ENCODE data around the gene PAGR1. TPM values are rescaled to one million over a fixed set of nuclear protein-coding genes. Genes with fewer than 3 reads are reported as not detected.

The PAGR1 gene
- polyA plus RNA-seq, 1 donor from 2014 or later, result 86.8 TPM

- no peak for TF ChIP-seq REST (IDR thresholded peaks at IDR 0.05; ENCODE audit: borderline replicate concordance)
These were observed 7.6 kb upstream of the PAGR1 start (continued) for GRCh38 chr16:29808219-29808900.

DNA sequence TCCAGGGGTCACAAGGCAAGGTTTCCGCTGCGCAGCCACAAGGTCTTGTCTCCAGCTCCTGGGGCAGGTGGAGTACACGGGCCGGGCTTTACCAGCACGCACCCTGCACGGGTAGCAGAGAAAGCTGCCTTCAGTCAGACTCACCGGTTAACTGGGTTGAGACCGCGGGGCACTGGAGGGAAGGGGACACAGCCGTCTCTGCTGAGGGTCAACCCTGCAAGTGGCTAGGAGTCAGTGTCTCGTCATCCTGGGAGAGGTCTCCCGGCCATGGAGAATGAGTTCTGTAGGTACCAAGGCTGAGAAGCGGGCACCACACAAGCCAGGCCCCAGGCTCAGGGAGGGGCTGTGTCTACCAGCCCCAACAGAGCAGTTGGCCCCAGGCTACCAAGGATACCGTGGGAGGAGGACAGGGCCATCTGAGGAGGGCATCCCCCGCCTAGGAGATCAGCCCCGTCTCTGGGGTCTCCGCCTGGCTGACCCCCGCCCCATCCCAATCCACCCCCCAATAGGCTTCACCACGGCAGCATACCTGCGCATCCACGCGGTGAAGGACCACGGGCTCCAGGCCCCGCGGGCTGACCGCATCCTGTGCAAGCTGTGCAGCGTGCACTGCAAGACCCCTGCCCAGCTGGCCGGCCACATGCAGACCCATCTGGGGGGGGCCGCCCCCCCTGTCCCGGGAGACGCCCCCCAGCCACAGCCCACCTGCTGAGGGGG, 6.8 kb upstream of the PAGR1 start:
- Histone ChIP-seq H3K4me3 (ENCODE audit: low read length) (peak overlapping the region; percentile 100), H4K20me1 (ENCODE audit: insufficient read depth) (peaks cover 3% of the 10 kb centered on the region), H3K9me2 (ENCODE audit: insufficient read depth, low read length) (no peaks in the 10 kb centered on the region), H2AFZ (ENCODE audit: low read depth, low read length) (no peak overlapping the region), H3K27ac (ENCODE audit: low read length) (peak overlapping the region; percentile 98), H3K4me2 (ENCODE audit: low read length) (peak overlapping the region; percentile 69), H3F3A (ENCODE audit: insufficient read depth, low read length, poor library complexity, severe bottlenecking) (peaks cover 7% of the 10 kb centered on the region), H3K79me2 (replicated peaks; ENCODE audit: insufficient read depth, low read length) (peaks cover 41% of the 10 kb centered on the region), H3K27me3 (ENCODE audit: insufficient read depth, low read depth, low read length) (no peaks in the 10 kb centered on the region), H3K36me3 (ENCODE audit: insufficient read depth, low read length) (no peaks in the 10 kb centered on the region), H3K9ac (ENCODE audit: low read length) (peak overlapping the region; percentile 99), H3K9me3 (ENCODE audit: low read length) (no peaks in the 10 kb centered on the region)
- TF ChIP-seq REST (IDR thresholded peaks at IDR 0.05; ENCODE audit: borderline replicate concordance), result no peak
- TF ChIP-seq MXI1 (conservative IDR thresholded peaks at IDR 0.05; ENCODE audit: poor library complexity, severe bottlenecking), result no peak
- TF ChIP-seq POLR2AphosphoS5 (IDR thresholded peaks at IDR 0.05), result no peak
- no peak for TF ChIP-seq SMC3 (conservative IDR thresholded peaks at IDR 0.05; ENCODE audit: poor library complexity)
- TF ChIP-seq RAD21 (conservative IDR thresholded peaks at IDR 0.05), result no peak
- TF ChIP-seq EP300 (conservative IDR thresholded peaks at IDR 0.05; ENCODE audit: poor library complexity, severe bottlenecking), result no peak
- no peak for TF ChIP-seq EZH2 (IDR thresholded peaks at IDR 0.05; ENCODE audit: borderline replicate concordance, insufficient read depth, low read length, poor library complexity, severe bottlenecking)
- TF ChIP-seq, protein P1, sequence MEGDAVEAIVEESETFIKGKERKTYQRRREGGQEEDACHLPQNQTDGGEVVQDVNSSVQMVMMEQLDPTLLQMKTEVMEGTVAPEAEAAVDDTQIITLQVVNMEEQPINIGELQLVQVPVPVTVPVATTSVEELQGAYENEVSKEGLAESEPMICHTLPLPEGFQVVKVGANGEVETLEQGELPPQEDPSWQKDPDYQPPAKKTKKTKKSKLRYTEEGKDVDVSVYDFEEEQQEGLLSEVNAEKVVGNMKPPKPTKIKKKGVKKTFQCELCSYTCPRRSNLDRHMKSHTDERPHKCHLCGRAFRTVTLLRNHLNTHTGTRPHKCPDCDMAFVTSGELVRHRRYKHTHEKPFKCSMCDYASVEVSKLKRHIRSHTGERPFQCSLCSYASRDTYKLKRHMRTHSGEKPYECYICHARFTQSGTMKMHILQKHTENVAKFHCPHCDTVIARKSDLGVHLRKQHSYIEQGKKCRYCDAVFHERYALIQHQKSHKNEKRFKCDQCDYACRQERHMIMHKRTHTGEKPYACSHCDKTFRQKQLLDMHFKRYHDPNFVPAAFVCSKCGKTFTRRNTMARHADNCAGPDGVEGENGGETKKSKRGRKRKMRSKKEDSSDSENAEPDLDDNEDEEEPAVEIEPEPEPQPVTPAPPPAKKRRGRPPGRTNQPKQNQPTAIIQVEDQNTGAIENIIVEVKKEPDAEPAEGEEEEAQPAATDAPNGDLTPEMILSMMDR (IDR thresholded peaks at IDR 0.05; ENCODE audit: poor library complexity, severe bottlenecking), result no peak
- TF ChIP-seq TAF1 (IDR thresholded peaks at IDR 0.05; ENCODE audit: low read depth), result no peak
